SK-N-MC (cell line): ENCODE results near the gene UROS.

ENCODE experiments used
- EZH2 ChIP-seq: fragments of 200-600 bp; sonication (generic); IDR thresholded peaks from one replicate; pipeline ENCODE4 v1.6.1; 2017; ENCODE audit warnings: antibody characterized with exemption
- FOXP2 ChIP-seq: optimal IDR thresholded peaks from 2 replicates; pipeline ENCODE3; 2011; ENCODE audit warnings: mild to moderate bottlenecking, moderate library complexity; ENCODE audit not compliant: insufficient read depth; ENCODE audit errors: extremely low read length, control extremely low read depth
- POLR2AphosphoS5 ChIP-seq: IDR thresholded peaks from 2 replicates; pipeline ENCODE4 v1.6.1; 2012; ENCODE audit warnings: mild to moderate bottlenecking, low read depth, low read length, borderline replicate concordance

- no peak for TF ChIP-seq POLR2AphosphoS5
- no peak for TF ChIP-seq EZH2
- no peak for TF ChIP-seq FOXP2
Observed at GRCh38 chr10:125871338-125871737, 48.3 kb upstream of the UROS start.
